H1 (cell line): ENCODE data around the gene DEGS1. TPM values are rescaled to one million over a fixed set of nuclear protein-coding genes. Genes with fewer than 3 reads are reported as not detected.
A peak's percentile ranks its signal among the peaks of the same experiment; 100 is the strongest.

Source experiments
- CTCF ChIA-PET: fragments of 300-600 bp; sonication (Branson Sonifier 250); formaldehyde crosslinking; loops from one replicate; lab custom pipeline; 2021; ENCODE audit not compliant: partially characterized antibody; lab: Charles Lee
- POLR2A ChIA-PET: fragments of 300-600 bp; sonication (Branson Sonifier 250); formaldehyde crosslinking; loops from one replicate; lab custom pipeline; 2021; ENCODE audit warnings: inconsistent platforms; ENCODE audit not compliant: partially characterized antibody; lab: Charles Lee
- DNase-seq, 2 experiments: peaks; one replicate each; pipeline versions ENCODE4 v3.0.0 to v3.0.0-alpha.2; 2010 to 2022; ENCODE audit warnings: low spot score in 2 of 2, low read depth in 1 of 2, mixed read lengths in 1 of 2
- FAIRE-seq: peaks from 2 replicates; lab custom pipeline; 2011; peaks lifted over from hg19 to GRCh38; lab: Jason Lieb, UNC
- H2AFZ ChIP-seq: 2 replicates; pipeline ENCODE4 v1.8.1; 2012; ENCODE audit warnings: low read length, inconsistent platforms
- H2AK5ac ChIP-seq: 2 replicates; pipeline ENCODE4 v1.6.1; 2013; ENCODE audit warnings: low read depth, low read length
- H2BK120ac ChIP-seq: replicated peaks from 2 replicates; pipeline ENCODE3; 2013; ENCODE audit warnings: low read depth, low read length, inconsistent platforms
- H2BK12ac ChIP-seq: 2 replicates; pipeline ENCODE4 v1.6.1; 2013; ENCODE audit warnings: low read depth, low read length
- H2BK15ac ChIP-seq: 2 replicates; pipeline ENCODE4 v1.6.1; 2013; ENCODE audit warnings: low read length
- H2BK20ac ChIP-seq: 2 replicates; pipeline ENCODE4 v1.6.1; 2013; ENCODE audit warnings: low read length
- H2BK5ac ChIP-seq: 2 replicates; pipeline ENCODE4 v1.6.1; 2013; ENCODE audit warnings: low read depth, low read length
- H3K14ac ChIP-seq: 2 replicates; pipeline ENCODE4 v1.6.1; 2013; ENCODE audit warnings: inconsistent platforms; ENCODE audit not compliant: insufficient read length
- H3K18ac ChIP-seq: 2 replicates; pipeline ENCODE4 v1.6.1; 2013; ENCODE audit warnings: low read length; ENCODE audit errors: extremely low read depth
- H3K23ac ChIP-seq: 2 replicates; pipeline ENCODE4 v1.6.1; 2013; ENCODE audit warnings: inconsistent platforms; ENCODE audit not compliant: insufficient read length
- H3K23me2 ChIP-seq: 2 replicates; pipeline ENCODE4 v1.6.1; 2013; ENCODE audit warnings: low read depth, low read length
- H3K27ac ChIP-seq: 2 replicates; pipeline ENCODE4 v1.6.1; 2011; ENCODE audit warnings: low read depth, low read length, inconsistent platforms
- H3K27me3 ChIP-seq, 4 experiments: replicated peaks in 1 of 4; 1 replicate in 1 of 4; 2 replicates in 3 of 4; pipeline versions ENCODE4 v1.6.1 to v1.8.1; 2011 to 2013; ENCODE audit warnings: low read length in 3 of 4, mild to moderate bottlenecking in 3 of 4, inconsistent platforms in 2 of 4, mixed read lengths in 2 of 4, moderate library complexity in 1 of 4; ENCODE audit not compliant: control insufficient read depth in 3 of 4, insufficient read depth in 3 of 4; ENCODE audit errors: extremely low read depth in 1 of 4
- H3K36me3 ChIP-seq, 4 experiments: 2 replicates each; pipeline versions ENCODE4 v1.6.1 to v1.8.1; 2011 to 2013; ENCODE audit warnings: mild to moderate bottlenecking in 4 of 4, low read length in 3 of 4, moderate library complexity in 2 of 4, control low read depth in 1 of 4, inconsistent platforms in 1 of 4; ENCODE audit not compliant: insufficient read depth in 4 of 4, control insufficient read depth in 2 of 4
- H3K4ac ChIP-seq: replicated peaks from 2 replicates; pipeline ENCODE3; 2013; ENCODE audit warnings: low read length, low read depth, mixed read lengths, inconsistent platforms; ENCODE audit not compliant: insufficient read length
- H3K4me1 ChIP-seq, 4 experiments: replicated peaks in 1 of 4; 1 replicate in 1 of 4; 2 replicates in 3 of 4; pipeline versions ENCODE4 v1.6.1 to v1.8.1; 2011 to 2013; ENCODE audit warnings: low read length in 3 of 4, inconsistent platforms in 2 of 4, mixed read lengths in 1 of 4; ENCODE audit not compliant: insufficient read depth in 4 of 4, control insufficient read depth in 3 of 4
- H3K4me2 ChIP-seq, 2 experiments: 2 replicates each; pipeline versions ENCODE4 v1.6.1 to v1.8.1; 2011 to 2013; ENCODE audit warnings: low read depth in 2 of 2, low read length in 2 of 2, control low read depth in 1 of 2, inconsistent platforms in 1 of 2, mild to moderate bottlenecking in 1 of 2; ENCODE audit not compliant: insufficient read depth in 1 of 2
- H3K4me3 ChIP-seq, 4 experiments: fragments of 200-600, 300-600 bp in 1 of 4; sonication (generic), shearing (Covaris generic), sonication (Bioruptor Twin) in 1 of 4; 2 replicates each; pipeline versions ENCODE4 v1.5.1 to v1.8.1; 2011 to 2016; ENCODE audit warnings: low read length in 4 of 4, low read depth in 3 of 4, control low read depth in 2 of 4, inconsistent platforms in 2 of 4, mild to moderate bottlenecking in 2 of 4, mixed read lengths in 1 of 4, moderate library complexity in 1 of 4; ENCODE audit not compliant: insufficient read depth in 2 of 4; ENCODE audit errors: extremely low read depth in 1 of 4
- H3K56ac ChIP-seq: replicated peaks from 2 replicates; pipeline ENCODE3; 2013; ENCODE audit warnings: low read depth, mild to moderate bottlenecking, mixed read lengths, low read length, inconsistent platforms; ENCODE audit not compliant: insufficient read length
- H3K79me1 ChIP-seq: 2 replicates; pipeline ENCODE4 v1.6.1; 2013; ENCODE audit warnings: low read depth, low read length, control low read depth
- H3K79me2 ChIP-seq, 2 experiments: 2 replicates each; pipeline versions ENCODE4 v1.6.1 to v1.8.1; 2012 to 2013; ENCODE audit warnings: low read length in 2 of 2, mild to moderate bottlenecking in 2 of 2, inconsistent platforms in 1 of 2; ENCODE audit not compliant: insufficient read depth in 2 of 2, control insufficient read depth in 1 of 2
- H3K9ac ChIP-seq, 4 experiments: replicated peaks in 1 of 4; 1 replicate in 1 of 4; 2 replicates in 3 of 4; pipeline versions ENCODE4 v1.6.1 to v1.8.1; 2011 to 2013; ENCODE audit warnings: low read depth in 3 of 4, low read length in 3 of 4, control low read depth in 2 of 4, mild to moderate bottlenecking in 2 of 4, moderate library complexity in 2 of 4, inconsistent platforms in 1 of 4; ENCODE audit errors: extremely low read depth in 1 of 4
- H3K9me3 ChIP-seq, 2 experiments: 2 replicates each; pipeline versions ENCODE4 v1.6.1 to v1.8.1; 2012 to 2013; ENCODE audit warnings: mild to moderate bottlenecking in 2 of 2, moderate library complexity in 2 of 2, control low read depth in 1 of 2, inconsistent platforms in 1 of 2, low read depth in 1 of 2, low read length in 1 of 2, mixed read lengths in 1 of 2; ENCODE audit not compliant: insufficient read depth in 2 of 2
- H4K20me1 ChIP-seq, 2 experiments: replicated peaks in 1 of 2; 2 replicates each; pipeline versions ENCODE3 to v1.8.1; 2011 to 2013; ENCODE audit warnings: inconsistent platforms in 2 of 2, low read length in 2 of 2, mild to moderate bottlenecking in 1 of 2; ENCODE audit not compliant: insufficient read depth in 2 of 2, control insufficient read depth in 1 of 2
- H4K5ac ChIP-seq: 2 replicates; pipeline ENCODE4 v1.6.1; 2013; ENCODE audit warnings: low read length, low read depth, mixed read lengths, inconsistent platforms; ENCODE audit not compliant: insufficient read length
- H4K8ac ChIP-seq: 2 replicates; pipeline ENCODE4 v1.8.0; 2013; ENCODE audit warnings: mild to moderate bottlenecking, moderate library complexity, low read length, inconsistent platforms; ENCODE audit not compliant: insufficient read depth; ENCODE audit errors: extremely low read depth
- H4K91ac ChIP-seq: replicated peaks from 2 replicates; pipeline ENCODE3; 2013; ENCODE audit warnings: low read length, mixed read lengths, inconsistent platforms; ENCODE audit not compliant: insufficient read length
- BRCA1 ChIP-seq: IDR thresholded peaks from 2 replicates; pipeline ENCODE4 v1.6.1; 2012; ENCODE audit warnings: low read depth, low read length, improper control_type of control experiment
- CBX8 ChIP-seq: fragments of 300-800, 300-1000 bp; sonication (generic); IDR thresholded peaks from 2 replicates; pipeline ENCODE4 v1.7.1; 2016; ENCODE audit warnings: low read depth, low read length, borderline replicate concordance
- CHD2 ChIP-seq: IDR thresholded peaks from 2 replicates; pipeline ENCODE4 v1.6.1; 2012; ENCODE audit warnings: low read length, improper control_type of control experiment
- JUN ChIP-seq: IDR thresholded peaks from 2 replicates; pipeline ENCODE4 v1.6.1; 2011; ENCODE audit warnings: low read depth, mild to moderate bottlenecking, improper control_type of control experiment, low read length
- KDM5A ChIP-seq: fragments of 200-600 bp; IDR thresholded peaks from 2 replicates; pipeline ENCODE4 v1.7.1; 2012; ENCODE audit warnings: mild to moderate bottlenecking, low read length, inconsistent platforms, mixed read lengths
- POLR2AphosphoS5 ChIP-seq: IDR thresholded peaks from 2 replicates; pipeline ENCODE4 v1.6.1; 2011; ENCODE audit warnings: low read depth, low read length
- RAD21 ChIP-seq, 2 experiments: IDR thresholded peaks in 1 of 2; conservative IDR thresholded peaks in 1 of 2; 2 replicates each; pipeline ENCODE4 v1.6.1; 2011; ENCODE audit warnings: low read depth in 2 of 2, low read length in 2 of 2, improper control_type of control experiment in 1 of 2, inconsistent platforms in 1 of 2, mild to moderate bottlenecking in 1 of 2, moderate library complexity in 1 of 2
- SAP30 ChIP-seq: fragments of 300-600 bp; sonication (generic); IDR thresholded peaks from 2 replicates; pipeline ENCODE4 v1.7.1; 2012; ENCODE audit warnings: low read length, moderate library complexity, mild to moderate bottlenecking, inconsistent platforms; ENCODE audit not compliant: insufficient read depth, insufficient replicate concordance
- TAF1 ChIP-seq: IDR thresholded peaks from 2 replicates; pipeline ENCODE4 v1.6.1; 2011; ENCODE audit warnings: mild to moderate bottlenecking, low read depth, low read length
- WGBS, 2 experiments: shearing (Covaris generic) in 1 of 2; methylation state at CpG; one replicate each; pipeline versions ENCODE4 v1.1.6 to v1.1.7; 2013 to 2015; ENCODE audit warnings: low lambda C conversion rate in 2 of 2, mixed read lengths in 2 of 2, inconsistent platforms in 1 of 2, low coverage in 1 of 2, missing lambda C conversion rate in 1 of 2; ENCODE audit not compliant: insufficient replicate concordance in 2 of 2, insufficient coverage in 1 of 2, insufficient read length in 1 of 2; ENCODE audit errors: extremely low coverage in 1 of 2, missing lambda C conversion rate in 1 of 2; 5-methylcytosine and 5-hydroxymethylcytosine counted together
- polyA plus RNA-seq, 7 experiments: library from polyadenylated mRNA; depleted of rRNA in 3 of 7; stranded (reverse) in 5 of 7; unstranded in 2 of 7; fragments of >200 nt in 5 of 7; fragments of 200-250 nt in 2 of 7; gene quantifications; 1 replicate in 5 of 7; 2 replicates in 1 of 7; 4 replicates in 1 of 7; pipeline versions ENCODE4 v1.2.1 to v1.2.3, GENCODE V29; 2011 to 2013; ENCODE audit warnings: missing spikeins in 2 of 7, mixed read lengths in 2 of 7
- total RNA-seq: library from RNA; stranded (reverse); fragmentation: NEBNext Ultra II Directional; extraction: Animal tissue kit (Norgen Biotek cat#: 25700); gene quantifications from 2 replicates; pipeline ENCODE4 v1.2.1, GENCODE V29; 2021
- TF ChIP-seq, protein P1 (sequence below): IDR thresholded peaks from 2 replicates; pipeline ENCODE4 v1.6.1; 2012; ENCODE audit warnings: low read length, inconsistent platforms
- TF ChIP-seq, protein P2 (sequence below): IDR thresholded peaks from 2 replicates; pipeline ENCODE4 v1.6.1; 2012; ENCODE audit warnings: inconsistent platforms

The DEGS1 gene
- total and polyA plus RNA-seq, 2 of the 8 experiments (the other 6 are each of a cell fraction or from before 2014, with no cell fraction given), result 46.1 to 114 TPM

DNA sequence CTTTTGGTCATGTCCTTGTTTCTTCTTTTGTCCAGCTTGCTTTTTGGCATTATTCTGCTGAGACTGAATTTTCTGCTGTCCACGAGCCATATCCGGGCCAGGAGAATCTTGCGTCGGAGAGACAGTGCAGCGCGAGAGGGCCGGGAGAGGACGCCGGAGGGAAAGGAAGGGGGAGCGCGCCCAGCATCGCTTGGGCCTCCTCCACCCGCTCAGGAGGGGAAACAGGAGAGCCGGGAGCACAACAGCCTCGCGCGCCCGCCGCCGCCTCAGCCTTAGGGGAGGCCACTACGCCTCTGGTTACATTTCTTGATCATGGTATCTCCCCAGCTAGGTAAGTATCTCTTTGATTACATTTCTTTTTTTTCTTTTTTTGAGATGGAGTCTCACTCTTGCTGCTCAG lies 7.4 kb upstream of the DEGS1 start:
- Histone ChIP-seq H3K79me2 (no peaks in the 10 kb centered on the region), H3K18ac (no peak overlapping the region; the same call in 1 of the 2 replicates), H4K20me1 (no peaks in the 10 kb centered on the region), H3K23ac (no peak overlapping the region), H3K36me3 (no peaks in the 10 kb centered on the region), H3K79me1 (no peaks in the 10 kb centered on the region), H2BK5ac (no peak overlapping the region), H3K9me3 (no peaks in the 10 kb centered on the region), H4K91ac (no peak overlapping the region), H2AK5ac (no peak overlapping the region), H2BK20ac (no peak overlapping the region), H3K14ac (no peak overlapping the region), H3K4me1 (peaks cover 0 to 4% (median 0%) of the 10 kb centered on the region in 4 experiments; a peak in 2 of 7 replicates), H2BK15ac (no peak overlapping the region), H2AFZ (peak overlapping the region; percentile 99), H3K4me2 (peak overlapping the region; percentile 28 to 37; a peak in 2 of 4 replicates), H2BK12ac (no peak overlapping the region), H3K4me3 (peak overlapping the region in 1 of 4 experiments; percentile 43; a peak in 1 of 8 replicates), H3K27me3 (no peaks in the 10 kb centered on the region), H3K56ac (no peak overlapping the region), H4K5ac (no peak overlapping the region), H2BK120ac (no peak overlapping the region), H3K4ac (no peak overlapping the region), H3K9ac (no peak overlapping the region; a peak in 1 of 7 replicates), H3K23me2 (peaks cover 3% of the 10 kb centered on the region; the same call in 1 of the 2 replicates), H4K8ac (peak overlapping the region; percentile 68; the same call in 1 of the 2 replicates), H3K27ac (no peak overlapping the region)
- 27% methylated on average over 20 of the region's 21 CpGs; no CpG with 5 or more reads in 1 of the 2 experiments for WGBS, 2 experiments
- ChIA-PET CTCF (interaction anchor here (0.8 to 1.2 kb wide), 6 partner anchors 9 to 76 kb away, joined by 3 to 5 read pairs (median 3); no protein-coding TSS in a partner anchor), POLR2A (interaction anchor here (0.7 to 1.9 kb wide), 3 partner anchors 21 to 81 kb away, joined by 3 to 6 read pairs (median 3); no protein-coding TSS in a partner anchor)
- FAIRE-seq (no peak), DNase-seq (peak in 1 of 2 experiments; percentile 80)
- no peak for TF ChIP-seq CHD2
- no peak for TF ChIP-seq JUN
- TF ChIP-seq CBX8, result no peak
- peak; percentile 19 to 22; a peak in 2 of 4 replicates for TF ChIP-seq RAD21 (IDR thresholded peaks at IDR 0.05 in 1 of 2, conservative IDR thresholded peaks at IDR 0.05 in 1 of 2; ENCODE audit: low read depth in 2 of 2, low read length in 2 of 2)
- TF ChIP-seq TAF1, result no peak
- TF ChIP-seq BRCA1, result no peak
- no peak for TF ChIP-seq SAP30
- TF ChIP-seq, protein P1, sequence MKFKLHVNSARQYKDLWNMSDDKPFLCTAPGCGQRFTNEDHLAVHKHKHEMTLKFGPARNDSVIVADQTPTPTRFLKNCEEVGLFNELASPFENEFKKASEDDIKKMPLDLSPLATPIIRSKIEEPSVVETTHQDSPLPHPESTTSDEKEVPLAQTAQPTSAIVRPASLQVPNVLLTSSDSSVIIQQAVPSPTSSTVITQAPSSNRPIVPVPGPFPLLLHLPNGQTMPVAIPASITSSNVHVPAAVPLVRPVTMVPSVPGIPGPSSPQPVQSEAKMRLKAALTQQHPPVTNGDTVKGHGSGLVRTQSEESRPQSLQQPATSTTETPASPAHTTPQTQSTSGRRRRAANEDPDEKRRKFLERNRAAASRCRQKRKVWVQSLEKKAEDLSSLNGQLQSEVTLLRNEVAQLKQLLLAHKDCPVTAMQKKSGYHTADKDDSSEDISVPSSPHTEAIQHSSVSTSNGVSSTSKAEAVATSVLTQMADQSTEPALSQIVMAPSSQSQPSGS, result no peak
- no peak for TF ChIP-seq POLR2AphosphoS5
- TF ChIP-seq, protein P2, sequence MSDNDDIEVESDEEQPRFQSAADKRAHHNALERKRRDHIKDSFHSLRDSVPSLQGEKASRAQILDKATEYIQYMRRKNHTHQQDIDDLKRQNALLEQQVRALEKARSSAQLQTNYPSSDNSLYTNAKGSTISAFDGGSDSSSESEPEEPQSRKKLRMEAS, result 0 out of 2 replicates have a peak, but pooled peaks have one; percentile 12
- TF ChIP-seq KDM5A, result no peak
